SHP77 (cell line): ENCODE measurements around the gene SNRNP27.

ENCODE experiments used
- DNase-seq, 2 experiments: peaks; one replicate each; lab custom pipeline; 2025; lab: John Stamatoyannopoulos, UW

The SNRNP27 gene

GRCh38 chr2:69916106-69916505, 22.4 kb downstream of the SNRNP27 start:
- no peak for DNase-seq

- no peak for DNase-seq
Observed at GRCh38 chr2:69917852-69918251, 24.1 kb downstream of the SNRNP27 start.

- no peak for DNase-seq
Observed at GRCh38 chr2:69918401-69918800, 24.6 kb downstream of the SNRNP27 start.

- no peak for DNase-seq
Observed at GRCh38 chr2:69923116-69923515, 29.4 kb downstream of the SNRNP27 start.

GRCh38 chr2:69926849-69927515, 33.2 kb downstream of the SNRNP27 start:
- no peak for DNase-seq

- DNase-seq = no peak
Observed at GRCh38 chr2:69931832-69932595, 38.3 kb downstream of the SNRNP27 start.

GRCh38 chr2:69932596-69932922, 38.8 kb downstream of the SNRNP27 start:
- DNase-seq = no peak

GRCh38 chr2:69933254-69933828, 39.6 kb downstream of the SNRNP27 start:
- no peak for DNase-seq

- DNase-seq = no peak
Observed at GRCh38 chr2:69933839-69934613, 40.3 kb downstream of the SNRNP27 start.

- no peak for DNase-seq
Observed at GRCh38 chr2:69934614-69934908, 40.8 kb downstream of the SNRNP27 start.

- DNase-seq = no peak
Observed at GRCh38 chr2:69935011-69935410, 41.3 kb downstream of the SNRNP27 start.

- no peak for DNase-seq
Observed at GRCh38 chr2:69936906-69937305, 43.1 kb downstream of the SNRNP27 start.

- DNase-seq = no peak
Observed at GRCh38 chr2:69937968-69938367, 44.2 kb downstream of the SNRNP27 start.

- DNase-seq = no peak
Observed at GRCh38 chr2:69939722-69940121, 46.0 kb downstream of the SNRNP27 start.

- DNase-seq = no peak
Observed at GRCh38 chr2:69940691-69941090, 46.9 kb downstream of the SNRNP27 start.

- no peak for DNase-seq
Observed at GRCh38 chr2:69943000-69943842, 49.5 kb downstream of the SNRNP27 start.

GRCh38 chr2:69943843-69944525, 50.2 kb downstream of the SNRNP27 start:
- no peak for DNase-seq

GRCh38 chr2:69944756-69945155, 51.0 kb downstream of the SNRNP27 start:
- no peak for DNase-seq

GRCh38 chr2:69945441-69945840, 51.7 kb downstream of the SNRNP27 start:
- no peak for DNase-seq

- no peak for DNase-seq
Observed at GRCh38 chr2:69945941-69946340, 52.2 kb downstream of the SNRNP27 start.
